Activated naive CD8-positive, alpha-beta T cell treated with anti-CD3 and anti-CD28 coated beads, Interleukin-2, amount 10 ng/mL, durations not matched to agents 7 days and 5 days (primary cell): ENCODE measurements around the gene MKI67. TPM values are rescaled to one million over a fixed set of nuclear protein-coding genes. Genes with fewer than 3 reads are reported as not detected.

Source experiments
- ATAC-seq: fragments of 150-1000 bp; cut with Tn5 transposase; one replicate; pipeline ENCODE4 v1.10.0; 2021; ENCODE audit warnings: low read depth, moderate library complexity
- POLR2A ChIA-PET: fragments of 350-600 bp; sonication (Branson Sonifier 250); formaldehyde crosslinking; loops from one replicate; lab custom pipeline; 2021; ENCODE audit warnings: antibody characterized with exemption; lab: Charles Lee
- DNase-seq: peaks from one replicate; pipeline ENCODE4 v3.0.0; 2021
- H3K27ac Mint-ChIP-seq: one replicate; pipeline ENCODE4 v1.8.0; 2022; ENCODE audit warnings: mild to moderate bottlenecking, mixed read lengths
- H3K27me3 Mint-ChIP-seq: one replicate; pipeline ENCODE4 v1.8.0; 2022; ENCODE audit warnings: mild to moderate bottlenecking, moderate library complexity, mixed read lengths
- H3K36me3 Mint-ChIP-seq: one replicate; pipeline ENCODE4 v1.8.0; 2021; ENCODE audit warnings: mild to moderate bottlenecking, mixed read lengths
- H3K4me1 Mint-ChIP-seq: one replicate; pipeline ENCODE4 v1.8.0; 2021; ENCODE audit warnings: mixed read lengths
- H3K4me3 Mint-ChIP-seq: one replicate; pipeline ENCODE4 v1.8.0; 2022; ENCODE audit warnings: mild to moderate bottlenecking, moderate library complexity, mixed read lengths
- H3K9me3 Mint-ChIP-seq: one replicate; pipeline ENCODE4 v1.8.0; 2021; ENCODE audit warnings: mixed read lengths
- total RNA-seq, 2 experiments: library from RNA; stranded (reverse); gene quantifications; one replicate each; pipeline ENCODE4 v1.2.3, GENCODE V29; 2021

MKI67 gene
- total RNA-seq, 2 experiments from 2014 or later: 256 to 280 TPM

DNA sequence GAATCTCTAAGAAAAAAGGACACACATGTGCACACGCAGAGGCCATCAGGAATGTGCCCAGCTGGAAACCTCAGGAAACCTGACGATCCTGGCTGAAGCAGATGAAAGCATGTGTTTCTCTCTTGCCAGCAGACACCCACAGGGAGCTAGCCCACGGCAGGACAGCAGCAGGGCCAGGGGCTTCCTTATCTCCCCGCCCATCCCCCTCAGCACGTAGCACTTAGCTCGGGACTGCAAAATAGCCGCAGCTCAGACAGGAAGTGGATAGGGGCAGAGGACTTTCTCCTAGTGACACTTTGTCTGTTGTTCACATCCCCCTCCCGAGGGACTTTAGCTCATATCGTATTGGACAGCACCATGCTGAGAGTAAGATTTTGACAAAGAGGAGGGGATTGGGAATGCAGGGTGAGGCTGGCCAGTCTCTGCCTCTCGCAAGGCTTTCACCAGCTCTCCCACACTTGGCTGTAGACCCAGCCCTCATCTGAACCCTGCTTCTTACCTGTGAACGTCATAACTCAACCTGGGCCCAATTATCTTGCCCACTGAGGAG is 63.8 kb downstream of the MKI67 start:
- Mint-ChIP-seq H3K4me3 (peak overlapping the region; percentile 71), H3K27me3 (no peaks in the 10 kb centered on the region), H3K4me1 (peaks cover 81% of the 10 kb centered on the region), H3K36me3 (peaks cover 53% of the 10 kb centered on the region), H3K9me3 (peaks cover 4% of the 10 kb centered on the region), H3K27ac (peak overlapping the region; percentile 83)
- POLR2A ChIA-PET: interaction anchor here (0.6 to 5.2 kb wide), 10 partner anchors 10 to 182 kb away, joined by 3 to 125 read pairs (median 4); partner anchors contain the start of gene MKI67
- DNase-seq (no peak), ATAC-seq (peak; percentile 9)

DNA sequence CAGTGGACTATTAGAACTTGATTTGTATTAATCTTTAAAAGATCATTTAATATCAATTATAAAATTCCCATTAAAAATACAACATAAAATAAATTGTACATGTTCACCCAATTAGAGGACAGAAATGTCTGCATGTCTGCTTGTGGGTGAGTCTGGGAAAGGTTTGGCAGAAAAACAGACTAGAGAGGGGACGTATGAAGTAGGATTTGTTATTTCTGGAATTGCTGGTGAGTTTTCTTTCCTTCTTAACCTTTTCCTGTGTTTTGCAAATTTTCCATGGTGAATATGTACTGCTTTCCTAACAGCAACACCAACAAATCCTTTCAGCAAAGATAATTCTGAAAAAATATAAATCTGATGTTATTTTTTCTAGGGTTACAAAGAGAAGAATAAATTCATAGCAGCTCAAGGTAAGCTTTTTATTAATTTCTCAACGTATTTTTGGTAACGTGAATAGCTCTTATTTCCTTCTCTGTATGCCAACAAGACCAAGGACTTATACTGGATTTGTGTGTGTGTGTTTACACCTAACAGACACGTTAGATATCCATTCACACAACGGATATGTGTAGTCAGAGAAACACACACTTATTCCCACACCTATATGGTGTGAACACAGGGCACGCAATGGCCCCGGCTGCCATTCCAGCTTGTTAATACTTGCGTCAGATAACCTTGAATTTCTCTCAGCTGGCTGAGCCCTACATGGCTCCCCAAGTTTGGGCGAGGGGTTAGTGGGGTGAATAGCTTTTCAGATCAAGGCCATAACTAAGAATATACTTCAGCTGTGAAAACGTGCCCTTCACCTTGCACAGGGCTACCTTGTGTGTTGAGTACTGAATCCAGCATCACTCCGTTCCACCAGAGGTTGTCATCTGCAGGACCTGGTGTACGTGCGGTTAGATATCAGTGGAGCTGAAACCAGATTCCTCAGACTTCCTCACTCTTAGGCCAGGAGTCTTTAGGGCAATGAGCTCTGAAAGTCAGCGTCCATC is 64.6 kb downstream of the MKI67 start:
- Mint-ChIP-seq H3K27ac (peak overlapping the region; percentile 83), H3K36me3 (peaks cover 46% of the 10 kb centered on the region), H3K4me3 (peak overlapping the region; percentile 71), H3K4me1 (peaks cover 74% of the 10 kb centered on the region), H3K9me3 (no peaks in the 10 kb centered on the region), H3K27me3 (no peaks in the 10 kb centered on the region)
- DNase-seq (no peak), ATAC-seq (no peak)
- POLR2A ChIA-PET: interaction anchor here (0.6 to 5.2 kb wide), 8 partner anchors 9 to 68 kb away, joined by 3 to 125 read pairs (median 6); partner anchors contain the start of gene MKI67

DNA sequence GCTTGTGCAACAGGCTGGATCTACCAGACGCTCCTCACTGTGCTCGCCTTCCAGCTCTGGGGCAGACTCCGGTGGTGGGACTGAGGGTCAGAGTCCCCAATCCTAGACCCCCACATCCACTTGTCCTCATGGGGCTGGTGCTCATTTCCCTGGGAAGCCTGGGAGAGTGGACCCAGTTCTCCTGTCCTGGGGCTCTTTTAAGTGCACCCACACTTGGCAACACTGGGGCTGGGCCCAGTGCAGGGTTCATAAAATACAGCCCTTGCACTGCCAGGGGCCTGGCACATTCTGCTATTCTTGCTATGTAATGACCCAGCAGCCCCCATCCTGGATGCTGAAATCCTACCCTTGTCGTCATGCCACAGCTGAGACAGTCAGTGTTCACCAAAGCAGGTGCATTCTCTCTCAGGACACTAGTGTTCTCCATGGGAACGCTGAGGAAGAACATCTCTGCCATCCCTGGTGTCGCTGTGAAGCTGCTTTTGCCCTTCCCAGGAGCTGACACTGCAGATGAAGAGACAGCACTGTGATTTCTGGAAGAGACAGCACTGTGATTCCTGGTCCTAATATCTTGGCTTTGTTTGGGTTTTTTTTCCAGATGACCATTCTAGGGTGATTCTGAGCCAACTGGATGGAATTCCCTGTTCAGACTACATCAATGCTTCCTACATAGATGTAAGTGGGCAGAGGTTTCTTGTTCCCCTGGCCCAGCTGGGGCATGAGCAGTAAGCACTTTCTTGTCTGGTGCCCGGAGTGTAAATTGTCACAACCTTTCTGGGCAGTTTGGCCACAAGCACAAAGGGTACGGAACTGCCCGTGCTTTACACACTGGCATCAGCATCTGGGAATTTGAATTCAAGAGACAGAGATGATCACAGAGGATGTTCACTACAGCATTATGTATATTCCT is 65.6 kb downstream of the MKI67 start:
- H3K4me3 Mint-ChIP-seq: no peak overlapping the region
- ATAC-seq (no peak), DNase-seq (no peak)
- POLR2A ChIA-PET: interaction anchor here (2.5 to 5.2 kb wide), 3 partner anchors 13 to 66 kb away, joined by 20 to 125 read pairs (median 26); partner anchors contain the start of gene MKI67
- H3K4me1 Mint-ChIP-seq: peaks cover 68% of the 10 kb centered on the region
- H3K9me3 Mint-ChIP-seq: no peaks in the 10 kb centered on the region
- peaks cover 43% of the 10 kb centered on the region for H3K36me3 Mint-ChIP-seq
- peak overlapping the region; percentile 75 for H3K27ac Mint-ChIP-seq
- no peaks in the 10 kb centered on the region for H3K27me3 Mint-ChIP-seq

DNA sequence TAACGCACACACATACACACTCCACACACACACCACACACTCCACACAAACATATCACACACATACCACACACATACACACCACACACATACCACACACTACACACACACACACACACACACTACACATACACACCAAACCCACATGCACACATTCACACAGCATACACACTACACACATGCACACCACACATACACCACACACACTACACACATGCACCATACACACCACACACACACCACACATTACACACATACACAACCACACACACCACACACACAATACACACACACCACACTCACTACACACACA is 66.3 kb downstream of the MKI67 start:
- H3K27me3 Mint-ChIP-seq: no peaks in the 10 kb centered on the region
- peaks cover 42% of the 10 kb centered on the region for H3K36me3 Mint-ChIP-seq
- ATAC-seq: no peak
- no peak overlapping the region for H3K4me3 Mint-ChIP-seq
- H3K27ac Mint-ChIP-seq: peak overlapping the region; percentile 75
- no peak for DNase-seq
- H3K4me1 Mint-ChIP-seq: peaks cover 62% of the 10 kb centered on the region
- H3K9me3 Mint-ChIP-seq: no peaks in the 10 kb centered on the region
- POLR2A ChIA-PET: interaction anchor here (2.5 kb wide), 1 partner anchor 12 kb away, joined by 26 read pairs; no protein-coding TSS in a partner anchor

DNA sequence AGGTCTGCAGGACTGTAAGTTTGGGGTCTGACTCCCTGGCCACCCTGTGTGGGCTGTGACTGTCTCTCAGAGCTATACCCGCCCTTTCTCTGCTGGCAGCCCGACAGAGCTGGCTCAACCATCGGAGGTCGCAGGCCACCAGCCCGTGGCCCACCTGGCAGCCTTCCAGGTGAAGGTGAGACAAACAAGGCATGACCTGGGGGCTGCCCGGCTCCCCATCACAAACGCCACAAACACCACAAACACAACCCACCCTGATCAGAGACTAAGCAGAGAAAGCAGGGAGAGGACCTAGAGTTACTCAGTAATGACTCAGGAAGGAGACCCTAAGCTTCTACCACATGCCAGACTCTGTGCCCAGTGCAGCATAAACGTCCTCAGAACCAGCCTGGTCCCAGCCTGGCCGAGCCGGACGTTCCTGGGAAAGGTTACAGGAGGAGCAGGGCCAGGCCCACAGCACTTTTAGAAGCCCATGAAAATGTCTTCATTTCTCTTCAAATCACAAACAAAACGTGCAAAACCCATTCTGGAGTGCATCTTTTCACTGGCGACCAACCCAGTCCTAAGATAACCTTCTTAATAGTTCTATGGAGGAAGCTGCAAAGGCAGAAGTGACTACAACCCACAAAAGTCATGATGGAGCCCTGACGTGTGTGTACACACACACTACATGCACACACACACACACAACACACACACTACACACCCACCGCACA is 66.8 kb downstream of the MKI67 start:
- peak overlapping the region; percentile 75 for H3K27ac Mint-ChIP-seq

DNA sequence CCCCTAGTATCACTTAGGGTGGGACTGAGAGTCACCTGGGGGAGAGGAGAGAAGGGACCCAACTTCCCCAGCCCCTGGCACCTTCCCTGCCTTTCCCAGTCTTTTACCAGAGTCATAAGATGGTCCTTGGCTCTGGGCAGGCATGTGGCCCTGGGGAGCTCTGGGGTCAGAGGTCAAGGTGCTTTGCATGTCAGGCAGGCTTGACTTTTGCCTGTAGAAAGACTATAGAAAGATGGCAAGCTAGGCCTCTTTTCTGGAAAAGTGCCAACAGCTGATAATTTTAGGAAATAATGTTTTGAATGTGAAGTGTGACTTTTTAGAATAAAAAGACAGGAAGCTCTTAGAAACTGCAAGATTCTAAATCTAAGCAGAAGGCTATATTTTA is 67.5 kb downstream of the MKI67 start:
- H3K36me3 Mint-ChIP-seq: peaks cover 42% of the 10 kb centered on the region
- no peak overlapping the region for H3K4me3 Mint-ChIP-seq
- no peaks in the 10 kb centered on the region for H3K27me3 Mint-ChIP-seq
- POLR2A ChIA-PET: interaction anchor here (2.5 kb wide), 1 partner anchor 11 kb away, joined by 26 read pairs; no protein-coding TSS in a partner anchor
- H3K9me3 Mint-ChIP-seq: no peaks in the 10 kb centered on the region
- DNase-seq: no peak
- H3K27ac Mint-ChIP-seq: no peak overlapping the region
- ATAC-seq: no peak
- peaks cover 50% of the 10 kb centered on the region for H3K4me1 Mint-ChIP-seq

More for the DNA sequence above, 66.8 kb downstream of the MKI67 start:
- no peak for ATAC-seq
- Mint-ChIP-seq H3K36me3 (peaks cover 42% of the 10 kb centered on the region), H3K4me3 (no peak overlapping the region), H3K9me3 (no peaks in the 10 kb centered on the region), H3K27me3 (no peaks in the 10 kb centered on the region), H3K4me1 (peaks cover 57% of the 10 kb centered on the region)
- DNase-seq: no peak
- POLR2A ChIA-PET: interaction anchor here (2.5 kb wide), 1 partner anchor 12 kb away, joined by 26 read pairs; no protein-coding TSS in a partner anchor

DNA sequence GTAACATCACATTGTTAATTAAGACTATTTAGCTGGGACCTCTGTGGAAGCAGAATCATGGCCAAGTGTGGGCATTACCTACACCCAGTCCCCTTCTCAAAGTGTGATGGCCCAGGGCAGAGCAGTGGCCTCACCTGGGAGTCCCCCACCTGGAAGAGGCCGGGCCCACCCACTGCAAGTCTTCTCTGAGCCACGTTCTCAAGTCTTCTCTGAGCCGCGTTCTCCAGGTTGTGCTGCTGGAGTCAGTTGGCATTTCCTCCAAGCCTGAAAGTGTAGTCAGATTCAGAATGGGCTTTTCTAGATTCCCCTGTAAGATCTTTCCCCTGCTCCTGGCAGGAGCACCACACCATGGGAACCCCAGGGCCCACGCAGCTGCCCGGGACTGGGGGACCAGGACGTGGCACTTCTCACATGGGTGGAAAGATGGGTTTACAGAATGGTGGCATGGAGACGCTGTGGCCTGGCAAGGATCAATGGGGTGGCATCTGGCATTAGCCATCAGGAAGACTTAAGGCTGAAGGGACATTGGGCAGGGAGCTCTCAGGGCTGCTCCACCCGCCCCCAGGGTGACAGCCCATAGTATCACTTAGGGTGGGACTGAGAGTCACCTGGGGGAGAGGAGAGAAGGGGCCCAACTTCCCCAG is 68.0 kb downstream of the MKI67 start:
- no peaks in the 10 kb centered on the region for H3K27me3 Mint-ChIP-seq
- no peaks in the 10 kb centered on the region for H3K9me3 Mint-ChIP-seq
- H3K4me3 Mint-ChIP-seq: no peak overlapping the region
- peak overlapping the region; percentile 44 for H3K27ac Mint-ChIP-seq
- no peak for DNase-seq
- no peak for ATAC-seq
- peaks cover 40% of the 10 kb centered on the region for H3K36me3 Mint-ChIP-seq
- H3K4me1 Mint-ChIP-seq: peaks cover 45% of the 10 kb centered on the region
- POLR2A ChIA-PET: interaction anchor here (2.5 kb wide), 1 partner anchor 10 kb away, joined by 26 read pairs; no protein-coding TSS in a partner anchor

DNA sequence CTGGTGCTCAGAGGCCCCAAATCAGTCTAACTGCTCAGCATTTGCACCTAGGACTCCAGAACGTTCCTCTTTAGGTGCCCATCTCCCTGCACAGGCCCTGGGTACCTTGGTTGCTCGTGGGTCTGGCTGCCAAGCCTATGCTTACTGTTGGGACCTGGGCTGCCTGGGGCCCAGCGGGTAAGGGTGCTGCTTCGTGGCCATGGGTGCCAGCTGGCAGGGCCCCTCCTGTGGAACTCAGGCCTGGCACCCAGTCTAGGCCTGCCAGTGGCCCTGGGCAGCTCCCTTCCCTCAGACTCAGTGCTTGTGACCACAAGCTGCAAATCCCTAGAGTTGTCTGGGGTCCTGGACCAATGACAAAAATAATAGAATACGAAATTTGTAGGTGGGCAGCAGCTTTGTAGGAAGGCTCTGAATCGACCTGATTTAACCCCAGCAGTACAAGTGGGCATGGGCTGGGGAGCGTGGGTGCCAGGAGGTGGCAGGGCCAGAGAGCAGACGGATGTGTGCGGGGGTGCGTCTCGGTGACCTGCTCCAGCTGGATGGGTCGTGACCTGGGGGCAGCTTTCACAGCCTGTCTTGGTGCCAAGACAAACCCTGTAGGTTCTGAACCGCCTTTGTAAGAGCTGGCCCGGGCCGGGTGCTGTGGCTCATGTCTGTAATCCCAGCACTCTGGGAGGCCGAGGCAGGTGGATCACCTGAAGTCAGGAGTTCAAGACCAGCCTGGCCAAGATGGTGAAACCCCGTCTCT is 69.7 kb downstream of the MKI67 start:
- peaks cover 31% of the 10 kb centered on the region for H3K4me1 Mint-ChIP-seq

DNA sequence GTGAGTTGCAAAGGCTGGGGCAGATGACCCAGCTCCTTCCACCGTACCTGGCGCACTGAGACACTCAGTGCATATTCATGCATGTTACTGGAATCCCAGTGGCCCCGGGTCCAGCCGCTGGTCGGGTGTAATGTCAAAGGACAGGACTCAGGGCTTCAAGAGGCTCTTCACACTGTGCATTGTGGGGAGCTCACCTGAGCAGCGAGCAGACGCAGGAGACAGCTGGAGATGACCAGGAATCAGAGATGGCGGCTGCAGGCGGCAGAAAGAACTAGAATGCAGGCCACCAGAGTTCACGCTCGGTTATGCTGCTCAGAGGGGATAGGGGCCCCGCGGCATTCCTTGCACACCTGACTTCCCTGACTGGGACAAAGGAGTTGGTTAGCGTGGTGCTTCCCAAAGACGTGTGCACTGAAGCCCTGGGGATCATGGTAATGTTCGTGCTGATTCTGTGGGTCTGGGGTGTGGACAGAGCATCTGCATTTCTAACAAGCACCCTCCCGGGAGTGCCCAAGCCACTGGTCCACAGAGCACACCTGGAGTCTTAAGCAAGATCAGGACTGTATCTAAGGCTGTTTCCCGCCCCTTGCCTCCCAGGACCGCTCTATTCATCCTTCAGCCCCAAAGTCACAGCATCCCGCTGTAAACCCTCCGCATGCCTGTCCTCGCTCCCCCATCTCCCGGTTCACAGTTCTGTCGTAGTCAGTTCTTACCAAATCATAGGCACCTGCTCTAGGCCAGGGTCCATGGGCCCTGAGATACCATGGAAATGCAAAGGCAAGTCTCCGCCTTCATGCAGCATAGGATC is 71.0 kb downstream of the MKI67 start:
- ATAC-seq (no peak), DNase-seq (no peak)
- peak overlapping the region; percentile 16 for H3K27ac Mint-ChIP-seq
- peaks cover 31% of the 10 kb centered on the region for H3K4me1 Mint-ChIP-seq
- H3K36me3 Mint-ChIP-seq: peaks cover 47% of the 10 kb centered on the region
- H3K4me3 Mint-ChIP-seq: no peak overlapping the region
- H3K9me3 Mint-ChIP-seq: no peaks in the 10 kb centered on the region
- H3K27me3 Mint-ChIP-seq: no peaks in the 10 kb centered on the region
- POLR2A ChIA-PET: no interaction called here

More for the DNA sequence above, 69.7 kb downstream of the MKI67 start:
- H3K9me3 Mint-ChIP-seq: no peaks in the 10 kb centered on the region
- ATAC-seq: no peak
- no peak for DNase-seq
- no peaks in the 10 kb centered on the region for H3K27me3 Mint-ChIP-seq
- no peak overlapping the region for H3K27ac Mint-ChIP-seq
- peaks cover 47% of the 10 kb centered on the region for H3K36me3 Mint-ChIP-seq
- H3K4me3 Mint-ChIP-seq: no peak overlapping the region
- POLR2A ChIA-PET: interaction anchor here (1.6 kb wide), 1 partner anchor 9 kb away, joined by 4 read pairs; no protein-coding TSS in a partner anchor

DNA sequence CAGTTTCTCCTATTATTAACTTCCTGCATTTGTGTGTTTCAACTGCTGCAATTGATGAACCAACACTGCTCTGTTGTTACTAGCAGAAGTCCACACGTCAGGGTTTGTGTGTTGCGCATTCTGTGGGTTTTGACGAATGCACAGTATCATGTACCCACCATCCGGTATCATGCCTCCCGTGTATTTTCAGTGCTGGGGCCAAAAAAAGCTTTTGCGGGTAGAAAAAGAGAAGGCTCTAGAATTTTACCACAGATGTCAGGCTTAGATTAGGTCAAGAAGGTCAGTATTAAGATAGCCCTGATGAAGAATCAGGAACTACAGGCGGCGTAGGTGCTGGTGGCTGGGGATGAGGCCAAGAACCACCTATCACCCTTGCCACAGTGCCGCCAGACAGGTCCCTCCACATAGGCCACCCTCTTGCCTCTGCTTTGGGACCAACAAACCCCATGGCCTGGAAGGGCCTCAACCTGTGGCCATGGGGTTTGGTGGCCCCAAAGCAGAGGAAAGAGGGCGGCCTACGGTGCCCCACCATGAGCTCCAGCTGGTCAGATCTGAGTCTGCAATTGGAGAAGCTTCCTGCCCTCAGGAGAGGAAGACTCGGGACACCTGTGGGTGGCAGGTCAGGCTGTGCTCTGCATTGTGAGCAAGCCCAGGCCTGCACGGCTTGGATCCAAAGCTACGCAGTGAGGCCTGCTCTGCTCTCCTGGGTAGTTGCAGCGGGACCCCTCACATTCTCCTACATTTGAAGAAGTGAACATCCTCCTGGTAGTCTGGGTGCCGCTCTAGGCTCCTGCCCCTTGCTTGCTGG is 71.9 kb downstream of the MKI67 start:
- ATAC-seq (no peak), DNase-seq (no peak)
- no peaks in the 10 kb centered on the region for H3K27me3 Mint-ChIP-seq
- no peaks in the 10 kb centered on the region for H3K9me3 Mint-ChIP-seq
- H3K27ac Mint-ChIP-seq: peak overlapping the region; percentile 40
- POLR2A ChIA-PET: no interaction called here
- peaks cover 30% of the 10 kb centered on the region for H3K4me1 Mint-ChIP-seq
- H3K36me3 Mint-ChIP-seq: peaks cover 43% of the 10 kb centered on the region
- no peak overlapping the region for H3K4me3 Mint-ChIP-seq
